Measurements from ENCODE around the gene RAD18.

RAD18 gene

GRCh38 chr3:8891303-8891702 lies 72.0 kb downstream of the RAD18 start:
- Histone ChIP-seq H3K27me3 (ENCODE audit: insufficient read depth, low read length) (no peaks in the 10 kb centered on the region), H3K36me3 (ENCODE audit: insufficient read depth, low read length) (peaks cover 43% of the 10 kb centered on the region), H2AFZ (ENCODE audit: low read length) (no peak overlapping the region), H3K9ac (ENCODE audit: low read length) (no peak overlapping the region), H4K20me1 (ENCODE audit: insufficient read depth, low read length) (no peaks in the 10 kb centered on the region), H3K4me3 (ENCODE audit: low read depth, low read length, poor library complexity, severe bottlenecking) (no peak overlapping the region), H3K9me3 (ENCODE audit: low read length) (no peaks in the 10 kb centered on the region), H3K9me2 (ENCODE audit: low read depth, low read length) (no peaks in the 10 kb centered on the region), H3K4me1 (ENCODE audit: insufficient read depth, low read length, severe bottlenecking) (no peaks in the 10 kb centered on the region), H3K27ac (ENCODE audit: low read depth, low read length, poor library complexity, severe bottlenecking) (no peak overlapping the region), H3K4me2 (ENCODE audit: low read length) (no peak overlapping the region), H3F3A (ENCODE audit: insufficient read depth, low read length) (no peaks in the 10 kb centered on the region), H3K79me2 (ENCODE audit: insufficient read depth, low read length) (no peaks in the 10 kb centered on the region)
- TF ChIP-seq EZH2 (IDR thresholded peaks at IDR 0.05; ENCODE audit: borderline replicate concordance, low read length) (no peak), CTCF (IDR thresholded peaks at IDR 0.05; ENCODE audit: low read length) (no peak)

DNA sequence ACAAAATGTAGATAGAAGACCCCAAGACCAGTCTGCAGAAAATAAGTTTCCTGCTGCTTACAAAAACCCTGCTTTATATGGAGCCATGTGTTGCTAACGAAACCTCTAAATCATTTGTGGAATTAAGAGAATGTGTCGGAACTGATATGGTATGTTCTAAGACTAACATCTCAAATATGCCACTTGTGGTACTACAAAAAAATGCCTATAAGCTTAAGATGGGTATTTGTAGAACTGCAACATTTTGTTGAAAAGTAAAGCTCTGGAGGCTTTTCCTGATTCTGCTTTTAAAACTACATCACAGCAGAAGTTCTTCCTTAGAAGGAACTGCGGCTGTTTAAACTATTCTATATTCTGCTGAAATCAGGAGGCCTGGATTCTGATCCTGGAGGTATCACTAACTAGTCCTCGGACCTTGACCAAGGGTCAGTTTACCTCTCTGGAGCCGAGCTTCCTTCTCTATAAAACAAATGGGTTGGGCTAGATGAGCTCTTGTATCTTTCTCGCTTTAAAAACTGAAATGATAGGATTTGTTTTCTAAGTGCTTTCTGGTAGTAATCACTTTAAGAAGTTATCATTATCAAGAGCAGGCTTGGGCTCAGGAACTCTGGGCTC lies 74.9 kb downstream of the RAD18 start:
- TF ChIP-seq EZH2 (IDR thresholded peaks at IDR 0.05; ENCODE audit: borderline replicate concordance, low read length) = no peak
- TF ChIP-seq CTCF (IDR thresholded peaks at IDR 0.05; ENCODE audit: low read length) = no peak
- Histone ChIP-seq H3K9me2 (ENCODE audit: low read depth, low read length) (no peaks in the 10 kb centered on the region), H3F3A (ENCODE audit: insufficient read depth, low read length) (no peaks in the 10 kb centered on the region), H3K9me3 (ENCODE audit: low read length) (peaks cover 8% of the 10 kb centered on the region; the same call in 1 of the 2 replicates), H3K9ac (ENCODE audit: low read length) (no peak overlapping the region), H4K20me1 (ENCODE audit: insufficient read depth, low read length) (no peaks in the 10 kb centered on the region), H3K36me3 (ENCODE audit: insufficient read depth, low read length) (peaks cover 50% of the 10 kb centered on the region), H3K27ac (ENCODE audit: low read depth, low read length, poor library complexity, severe bottlenecking) (no peak overlapping the region), H3K4me3 (ENCODE audit: low read depth, low read length, poor library complexity, severe bottlenecking) (no peak overlapping the region), H3K4me1 (ENCODE audit: insufficient read depth, low read length, severe bottlenecking) (no peaks in the 10 kb centered on the region), H2AFZ (ENCODE audit: low read length) (no peak overlapping the region), H3K4me2 (ENCODE audit: low read length) (no peak overlapping the region), H3K27me3 (ENCODE audit: insufficient read depth, low read length) (no peaks in the 10 kb centered on the region), H3K79me2 (ENCODE audit: insufficient read depth, low read length) (no peaks in the 10 kb centered on the region)

DNA sequence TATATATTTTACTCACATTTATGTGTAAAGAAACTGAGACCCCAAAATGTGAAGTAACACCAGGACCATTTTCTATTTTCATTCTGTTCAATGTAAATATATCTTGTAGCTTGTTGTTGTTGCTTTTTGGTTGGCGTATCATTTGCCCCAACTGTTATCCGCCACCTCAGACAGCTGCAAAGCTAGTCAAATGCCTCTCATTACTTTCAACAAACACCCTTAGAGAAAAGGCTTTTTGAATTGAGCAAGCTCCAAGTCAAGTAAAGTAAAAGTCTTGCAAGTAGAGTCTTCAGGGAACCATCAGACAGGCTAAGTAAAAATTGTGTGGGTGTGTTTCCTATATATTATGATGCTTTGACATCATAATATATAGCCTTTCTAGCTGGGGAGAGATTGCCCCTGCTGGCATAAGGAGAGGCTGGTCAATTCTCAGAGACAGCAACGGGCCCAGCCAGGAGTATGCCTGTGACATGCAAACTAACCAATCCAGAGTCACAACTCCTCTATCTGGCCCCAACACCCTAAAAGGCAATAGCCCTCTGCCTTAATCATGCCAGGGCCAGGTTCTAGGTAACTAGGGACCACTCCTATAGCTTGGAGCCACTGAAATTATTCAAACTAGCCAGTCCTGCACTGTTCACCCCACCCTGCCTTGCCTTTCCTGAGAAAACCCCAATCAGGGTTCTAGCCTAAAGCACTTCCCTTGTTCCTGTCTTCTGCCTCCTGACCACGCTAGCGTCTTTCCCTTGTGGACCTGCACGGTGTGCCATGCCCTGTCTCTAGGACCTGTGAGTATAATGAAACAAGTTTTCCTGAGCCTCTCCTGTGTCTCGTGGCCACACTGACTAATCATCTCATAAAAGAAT lies 75.6 kb downstream of the RAD18 start:
- Histone ChIP-seq H3K4me3 (ENCODE audit: low read depth, low read length, poor library complexity, severe bottlenecking) (no peak overlapping the region), H3K9me3 (ENCODE audit: low read length) (peaks cover 8% of the 10 kb centered on the region; the same call in 1 of the 2 replicates), H3K9ac (ENCODE audit: low read length) (no peak overlapping the region), H3K79me2 (ENCODE audit: insufficient read depth, low read length) (no peaks in the 10 kb centered on the region), H3K4me1 (ENCODE audit: insufficient read depth, low read length, severe bottlenecking) (no peaks in the 10 kb centered on the region), H3K4me2 (ENCODE audit: low read length) (no peak overlapping the region), H3K9me2 (ENCODE audit: low read depth, low read length) (no peaks in the 10 kb centered on the region), H3K36me3 (ENCODE audit: insufficient read depth, low read length) (peaks cover 57% of the 10 kb centered on the region), H3K27me3 (ENCODE audit: insufficient read depth, low read length) (no peaks in the 10 kb centered on the region), H4K20me1 (ENCODE audit: insufficient read depth, low read length) (no peaks in the 10 kb centered on the region), H3K27ac (ENCODE audit: low read depth, low read length, poor library complexity, severe bottlenecking) (no peak overlapping the region), H2AFZ (ENCODE audit: low read length) (no peak overlapping the region), H3F3A (ENCODE audit: insufficient read depth, low read length) (no peaks in the 10 kb centered on the region)
- TF ChIP-seq EZH2 (IDR thresholded peaks at IDR 0.05; ENCODE audit: borderline replicate concordance, low read length) (no peak), CTCF (IDR thresholded peaks at IDR 0.05; ENCODE audit: low read length) (no peak)

Data from OCI-LY1 (cell line).